GM04503 (cell line): ENCODE data around the gene PCNX2.

Experiments used
- DNase-seq: peaks from one replicate; pipeline ENCODE4 v3.0.0-alpha.2; 2012; ENCODE audit warnings: low read depth

Gene PCNX2

DNA sequence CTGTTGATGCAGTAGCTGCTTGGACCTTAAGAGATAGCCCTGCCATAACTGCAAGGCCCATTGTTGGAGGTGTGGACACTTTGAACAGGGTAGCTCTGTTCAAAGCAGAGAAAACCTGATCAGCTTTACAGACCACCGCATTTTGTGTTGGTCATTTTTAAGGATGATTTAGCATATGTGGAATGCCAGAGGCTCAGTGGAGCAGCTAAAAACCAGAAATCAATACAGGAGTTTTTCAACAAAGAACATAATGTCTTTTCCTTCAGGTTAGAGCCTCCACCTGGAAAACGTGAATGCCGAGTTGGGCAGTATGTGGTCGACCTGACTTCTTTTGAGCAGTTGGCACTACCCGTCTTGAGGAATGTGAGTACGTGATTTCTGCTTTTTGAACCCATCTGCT, 339.4 kb downstream of the PCNX2 start:
- DNase-seq, result no peak

DNA sequence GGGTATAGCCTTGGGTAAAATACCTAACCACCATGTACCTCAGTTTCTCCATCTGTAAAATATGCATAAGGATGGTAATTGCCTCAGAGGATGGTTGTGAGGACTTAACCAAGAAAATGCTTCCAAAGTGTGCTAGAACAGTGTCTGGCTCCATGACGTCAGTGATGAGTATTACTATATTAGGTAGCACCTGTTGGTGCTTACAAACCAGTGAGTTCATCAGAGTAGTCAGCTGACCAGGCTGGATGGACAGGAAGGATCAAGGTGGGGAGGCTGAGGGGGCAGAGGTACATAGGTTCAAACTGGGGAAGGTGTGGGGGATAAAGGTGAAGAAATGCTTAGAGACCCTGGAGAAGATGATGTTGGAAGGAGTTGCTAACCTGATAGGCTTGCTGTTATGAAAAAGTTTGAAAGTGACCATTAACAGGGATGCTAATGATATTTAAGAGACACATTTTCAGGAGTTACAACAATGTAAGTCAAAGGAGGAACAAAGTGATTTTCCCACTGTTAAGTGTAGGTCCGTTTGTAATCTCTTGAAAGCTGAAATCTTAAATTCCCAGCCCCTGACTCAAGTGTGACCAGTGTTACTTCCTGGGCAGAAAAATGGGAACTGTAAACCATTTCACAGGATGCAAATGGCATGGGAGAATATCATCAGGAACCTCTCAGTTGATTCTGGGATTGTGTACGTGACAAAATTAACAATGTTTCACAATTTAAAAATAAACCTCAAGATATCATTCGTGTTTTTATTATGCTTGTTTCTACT, 340.7 kb downstream of the PCNX2 start:
- DNase-seq, result no peak

DNA sequence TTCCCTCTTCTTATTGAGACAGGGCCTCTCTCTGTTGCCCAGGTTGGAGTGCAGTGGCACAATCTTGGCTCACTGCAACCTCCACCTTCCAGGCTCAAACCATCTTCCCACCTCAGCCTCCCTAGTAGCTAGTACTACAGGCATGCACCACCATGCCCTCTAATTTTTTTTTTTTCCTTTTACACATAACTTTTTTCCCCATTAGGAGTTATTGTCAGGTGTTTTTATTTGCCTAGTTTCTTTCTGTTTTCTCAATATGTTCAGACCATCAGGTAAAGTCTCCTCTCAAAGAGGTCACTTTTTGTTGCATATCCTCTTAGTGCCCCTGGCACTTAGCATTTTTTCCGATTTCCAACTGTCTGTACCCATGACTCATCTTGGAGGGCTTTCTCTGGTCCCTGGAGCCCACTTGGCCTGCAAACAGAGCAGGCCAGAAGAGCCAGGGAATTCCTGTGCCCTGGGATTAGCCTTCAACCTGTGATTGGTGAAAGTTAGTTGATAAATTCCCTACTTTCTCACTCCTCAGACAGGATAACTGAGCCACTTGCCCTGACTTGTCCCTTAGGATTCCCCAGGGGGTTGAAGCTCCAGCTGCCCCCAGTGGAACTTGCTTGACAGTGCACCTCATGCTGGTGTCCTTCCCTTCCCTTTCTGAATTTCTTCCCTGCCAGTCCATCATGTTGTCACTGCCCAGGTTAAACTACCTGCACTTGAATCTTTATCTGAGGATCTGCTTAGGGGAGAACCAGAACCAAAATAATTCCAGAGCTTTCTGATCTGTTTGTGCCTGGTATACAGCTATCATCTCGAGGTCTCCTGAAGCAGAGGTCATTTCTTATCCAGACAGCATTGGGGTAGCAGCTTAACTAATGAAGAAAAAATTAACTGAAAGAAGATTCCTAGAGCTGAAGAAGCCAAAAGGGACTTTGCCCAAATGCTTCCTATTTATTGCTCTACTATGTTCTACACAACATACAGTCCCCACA, 342.7 kb downstream of the PCNX2 start:
- DNase-seq, result no peak

DNA sequence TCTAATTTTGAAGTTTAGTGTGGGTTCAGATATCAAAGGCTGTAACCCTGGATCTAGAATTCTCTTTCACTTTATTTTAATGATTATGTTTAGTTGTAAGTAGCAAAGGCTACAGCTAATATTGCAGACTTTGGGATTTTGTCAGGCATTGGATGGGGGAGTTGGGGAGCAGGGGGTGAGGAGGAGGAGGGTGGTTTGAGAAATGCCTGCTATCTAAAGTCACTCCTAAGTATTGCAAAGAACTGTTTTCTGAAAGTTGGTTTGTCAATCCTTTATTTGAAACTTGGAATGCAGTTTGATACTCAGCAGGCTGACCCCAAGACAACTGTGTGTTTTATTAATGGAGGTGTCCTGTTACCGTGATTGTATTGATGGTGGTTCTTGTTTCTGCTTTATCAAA, 343.9 kb downstream of the PCNX2 start:
- DNase-seq, result no peak

DNA sequence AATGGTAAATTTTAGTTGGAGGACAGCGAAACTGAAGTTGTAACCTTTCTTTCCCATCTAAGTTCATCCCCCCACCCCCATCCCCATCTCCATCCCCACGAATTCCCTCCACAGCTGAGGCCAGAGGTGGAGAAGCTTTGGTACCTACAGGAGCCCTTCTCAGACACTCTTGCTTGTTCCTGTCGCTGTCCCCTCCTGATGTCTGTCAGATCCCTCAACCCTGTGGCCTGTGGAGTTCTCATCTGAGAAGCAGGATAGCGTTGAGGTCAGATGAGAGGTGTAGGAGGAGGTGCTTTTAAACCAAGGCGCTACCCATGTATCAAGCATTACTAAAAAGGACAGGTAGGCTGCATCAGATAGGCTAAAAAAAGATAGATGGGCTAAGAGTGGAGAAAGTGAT, 344.3 kb downstream of the PCNX2 start:
- DNase-seq, result no peak

DNA sequence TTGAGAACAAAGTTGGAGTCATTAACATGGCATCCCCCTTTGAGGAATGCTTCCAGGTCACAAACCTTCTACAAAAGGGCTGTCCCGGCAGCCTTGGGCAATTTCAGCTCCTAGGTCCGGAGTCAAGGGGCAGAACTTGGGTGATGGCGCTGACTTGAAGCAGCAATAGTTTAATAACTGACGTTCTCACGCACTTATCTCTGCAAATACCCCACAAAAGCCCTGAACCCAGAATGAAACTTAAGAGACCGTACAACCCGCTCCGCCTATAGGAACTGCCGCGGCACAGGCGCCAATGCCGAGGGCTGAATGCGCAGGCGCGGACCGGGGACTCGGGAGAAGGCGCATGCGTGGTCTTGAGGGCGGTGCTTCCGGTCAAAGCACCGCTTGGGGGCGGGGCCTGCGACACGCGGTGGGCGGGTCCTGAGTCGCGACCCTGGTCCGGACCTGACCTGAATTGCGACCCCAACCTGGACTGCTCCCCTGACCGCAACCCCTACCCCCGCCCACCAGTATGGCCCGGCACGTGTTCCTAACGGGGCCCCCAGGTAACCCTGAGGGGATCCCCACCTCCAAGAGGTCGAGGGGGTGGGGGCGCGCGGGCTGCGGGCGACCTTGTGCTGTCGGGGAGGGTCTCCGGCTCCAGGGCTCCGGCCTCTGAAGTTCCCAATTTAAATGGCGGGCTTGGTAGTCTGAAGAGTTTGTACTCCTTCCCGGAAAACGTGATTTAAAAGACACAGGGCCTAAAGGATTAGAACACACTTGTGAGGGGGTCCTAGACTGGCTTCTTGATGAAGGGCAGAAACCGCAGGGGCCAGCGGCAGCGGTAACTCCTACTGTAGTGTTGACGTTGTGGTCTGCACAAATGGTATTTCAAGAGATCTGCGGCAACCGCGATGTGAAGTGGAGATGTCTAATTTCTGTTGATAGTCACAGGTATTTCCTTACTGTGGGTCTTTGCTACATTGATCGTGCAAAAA, 345.0 kb downstream of the PCNX2 start, which contains the start of gene NTPCR:
NTPCR (plus strand) TSS at position 415 of the 980 bp plus-strand sequence; CDS start at position 515, 100 bp downstream.
- peak; percentile 49 for DNase-seq

DNA sequence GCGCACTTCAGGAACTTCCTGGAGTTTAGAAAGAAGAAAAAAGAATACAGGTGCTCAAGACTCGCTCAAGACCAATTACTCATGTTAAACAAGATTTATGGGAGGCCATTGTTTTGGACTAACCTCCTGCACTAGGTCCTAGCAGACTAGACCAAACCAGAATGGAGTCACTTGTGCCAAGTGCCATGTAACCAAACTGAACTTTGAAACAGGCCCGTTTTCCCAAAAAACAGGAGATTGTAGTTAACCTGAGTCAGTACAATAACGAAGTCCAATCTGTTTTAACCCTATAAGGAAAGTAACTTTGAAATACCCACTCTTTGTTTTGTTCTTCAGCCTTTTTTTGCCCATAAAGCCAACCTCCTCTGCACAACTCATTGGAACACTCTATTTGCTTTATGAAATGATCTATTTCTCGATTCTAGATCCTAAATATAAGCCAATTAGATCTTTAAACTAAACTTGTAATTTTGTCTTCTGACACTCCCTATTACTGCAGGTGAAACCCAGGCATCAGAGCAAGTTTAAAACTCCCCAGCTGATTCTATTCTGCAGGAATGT, 345.8 kb downstream of the PCNX2 start:
- no peak for DNase-seq

DNA sequence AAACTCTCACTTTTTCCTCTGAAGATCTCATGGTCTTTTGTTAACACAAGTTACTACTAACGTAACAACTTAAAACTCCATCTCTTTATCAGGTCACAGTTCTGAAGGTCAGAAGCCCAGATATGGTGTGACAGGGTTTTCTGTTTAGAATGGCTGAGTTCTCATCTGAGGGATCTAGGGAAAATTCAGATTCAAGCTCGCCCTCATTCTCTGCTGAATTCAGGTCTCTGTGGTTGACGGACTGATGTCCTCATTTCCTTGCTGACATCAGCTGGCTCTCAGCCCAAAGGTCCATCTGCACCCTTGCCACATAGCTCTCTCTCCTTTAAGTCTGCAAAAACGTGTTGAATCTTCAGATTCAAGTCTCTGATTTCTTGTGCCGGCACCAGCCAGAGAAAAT, 351.2 kb downstream of the PCNX2 start:
- no peak for DNase-seq

DNA sequence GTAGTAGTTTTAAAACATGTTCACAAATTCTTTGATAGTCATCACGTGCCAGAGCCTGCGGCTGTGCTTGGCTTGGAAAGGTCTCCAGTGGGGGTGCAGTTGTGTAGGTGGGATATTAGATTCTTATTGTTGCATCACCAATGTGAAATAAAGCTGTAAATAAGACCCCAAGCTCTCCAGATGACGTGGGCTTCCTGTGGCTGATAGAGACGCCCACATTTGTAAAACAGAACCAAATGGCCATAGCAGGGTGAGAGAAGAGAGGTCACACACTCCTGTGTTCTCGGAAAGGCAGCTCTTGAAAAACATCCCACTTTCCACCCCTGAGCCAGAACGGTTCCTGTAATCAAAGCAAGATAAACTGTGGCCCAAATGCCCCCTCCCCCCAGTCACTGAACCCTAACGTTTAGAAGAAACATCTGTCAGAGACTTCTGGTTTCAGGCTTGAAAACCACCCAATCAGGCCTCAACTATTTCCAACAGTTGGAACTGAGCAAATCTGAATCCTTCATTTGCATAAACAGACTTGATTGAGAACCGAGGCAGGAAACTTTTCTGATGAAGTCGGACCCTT, 351.8 kb downstream of the PCNX2 start:
- no peak for DNase-seq

DNA sequence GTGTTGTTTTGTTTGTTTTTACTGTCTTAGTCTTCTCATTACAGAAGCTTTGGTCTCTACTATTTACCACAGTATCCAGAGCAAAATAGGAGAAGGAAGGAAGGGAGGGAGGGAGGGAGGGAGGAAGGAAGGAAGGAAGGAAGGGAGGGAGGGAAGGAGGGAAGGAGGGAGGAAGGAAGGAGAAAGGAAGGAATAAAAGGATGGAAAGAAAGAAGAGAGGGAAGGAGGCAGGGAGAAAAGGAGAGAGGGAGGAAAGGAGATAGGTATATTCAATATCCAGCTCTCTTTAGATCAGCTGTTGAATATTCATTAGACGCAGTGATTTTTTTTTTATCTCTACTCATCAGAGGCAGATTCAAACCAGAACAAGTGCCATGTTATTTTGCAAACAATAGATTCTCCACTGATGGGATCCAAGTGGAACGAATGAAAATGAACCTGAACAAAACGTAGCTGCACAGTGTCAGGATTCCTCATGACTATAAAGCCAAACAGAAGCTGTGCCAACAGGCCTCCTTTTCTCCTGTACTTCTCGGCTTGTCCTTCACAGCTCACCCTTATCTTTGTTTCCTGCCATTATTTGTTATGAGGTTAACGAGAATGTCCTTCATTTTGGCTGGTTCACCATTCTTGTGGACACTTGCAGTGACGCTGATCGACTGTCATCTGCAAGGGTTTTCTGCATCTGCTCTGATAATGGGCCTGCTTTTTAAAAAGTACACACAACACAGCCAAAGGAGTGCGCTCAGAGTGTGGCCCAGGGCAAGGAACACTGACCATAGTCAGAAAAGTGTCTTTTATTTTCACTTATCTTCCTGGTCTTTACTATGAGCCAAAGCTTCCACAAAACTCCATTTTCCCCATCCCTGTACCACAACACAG, 352.9 kb downstream of the PCNX2 start:
- DNase-seq, result no peak

DNA sequence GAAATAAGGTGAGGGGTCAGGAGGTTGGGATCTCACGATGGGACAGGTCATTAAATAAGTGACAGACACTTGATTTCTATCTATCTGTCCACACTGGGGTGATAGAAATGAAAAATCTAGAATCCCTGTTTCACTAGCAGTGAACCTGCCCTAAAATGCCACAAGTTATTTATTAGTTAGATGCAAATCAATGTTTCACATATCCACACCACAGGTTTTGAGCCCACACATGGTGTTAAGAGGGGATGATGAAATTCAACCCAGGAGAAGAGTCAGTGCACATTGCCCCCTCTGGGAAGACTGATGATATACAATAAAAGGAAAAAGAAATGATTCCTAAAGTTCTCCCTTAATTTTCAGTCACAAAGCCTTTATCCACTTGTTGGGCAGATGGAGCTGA, 355.3 kb downstream of the PCNX2 start:
- no peak for DNase-seq

DNA sequence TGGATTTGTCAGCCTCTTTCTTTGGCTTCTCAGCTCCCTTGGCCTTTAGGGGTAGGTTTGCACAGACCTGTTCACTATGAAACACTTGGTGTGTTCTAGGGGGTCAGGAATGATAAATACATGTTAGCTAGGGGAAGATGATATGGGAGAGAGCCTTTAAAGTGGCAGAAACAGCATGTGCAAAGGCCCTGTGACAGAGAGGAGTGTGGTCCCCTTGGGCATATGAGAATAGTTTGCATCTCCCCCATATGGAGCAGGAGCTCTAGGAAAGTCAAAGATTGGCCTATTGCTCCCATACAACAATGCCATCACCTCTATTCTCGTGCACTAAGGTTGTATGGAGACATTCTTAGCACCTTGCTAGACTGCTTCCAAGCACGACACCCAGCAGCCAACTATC, 355.8 kb downstream of the PCNX2 start:
- DNase-seq, result no peak

DNA sequence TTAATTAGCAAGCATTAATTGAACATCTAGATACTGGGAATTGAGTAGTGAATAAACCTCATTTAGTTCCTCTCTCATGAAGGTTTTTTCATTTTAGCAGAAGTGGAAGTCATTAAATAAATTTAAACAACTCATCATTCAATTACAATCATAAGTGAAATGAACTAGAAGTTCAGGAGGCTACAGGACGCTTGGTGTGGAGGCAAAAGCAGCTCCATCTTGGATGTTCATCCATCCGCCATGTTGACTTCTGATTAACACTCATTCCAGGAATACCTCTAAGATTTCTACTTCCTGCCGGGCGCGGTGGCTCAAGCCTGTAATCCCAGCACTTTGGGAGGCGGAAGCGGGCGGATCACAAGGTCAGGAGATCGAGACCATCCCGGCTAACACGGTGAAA, 356.6 kb downstream of the PCNX2 start:
- no peak for DNase-seq

DNA sequence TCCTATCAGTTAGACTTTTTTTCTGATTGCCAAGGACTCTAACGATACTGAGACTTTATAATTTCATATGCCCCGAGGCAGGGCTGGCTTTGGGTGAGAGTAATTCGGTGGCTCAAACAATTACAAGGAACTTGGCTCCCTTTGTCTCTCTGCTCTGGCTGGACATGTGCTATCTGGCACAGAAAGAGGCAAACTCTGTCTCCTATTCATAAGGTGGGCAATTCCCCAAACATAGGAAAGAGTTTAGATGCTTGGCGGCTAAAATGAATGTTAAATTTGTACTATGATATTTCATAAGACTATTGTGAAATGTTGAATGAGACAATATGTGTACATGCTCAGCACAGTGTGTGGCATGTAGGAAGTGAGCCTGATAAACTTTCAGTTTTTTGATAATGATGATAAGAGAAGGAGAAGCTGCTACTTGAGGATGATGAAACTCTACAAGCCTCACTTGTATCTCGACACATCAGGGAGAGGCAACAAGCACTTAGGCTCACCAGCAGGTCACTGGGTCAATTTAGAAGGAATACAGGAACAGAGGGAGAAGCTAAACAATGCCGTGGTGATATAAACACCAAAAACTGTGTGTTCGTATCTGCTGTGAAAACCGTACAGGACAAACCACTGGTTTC, 357.7 kb downstream of the PCNX2 start:
- no peak for DNase-seq

DNA sequence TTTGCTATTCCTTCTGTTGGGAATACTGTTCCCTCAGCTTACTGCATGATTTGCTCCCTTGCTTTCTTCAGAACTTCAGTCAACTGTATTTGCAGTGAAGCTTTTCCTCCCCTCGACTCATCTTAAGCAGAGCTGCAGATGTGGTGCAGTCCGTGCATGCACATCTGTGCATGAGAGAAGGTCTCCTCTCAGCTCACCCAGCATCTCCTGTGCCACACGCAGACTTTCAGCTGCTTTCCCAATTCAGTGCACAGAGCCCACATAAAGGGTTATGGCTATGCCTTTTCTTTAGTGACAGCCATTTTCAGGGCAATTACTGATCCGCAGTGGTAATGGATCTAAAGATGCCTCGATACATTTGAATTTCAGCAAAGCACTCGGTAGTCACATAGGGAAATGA, 358.6 kb downstream of the PCNX2 start:
- no peak for DNase-seq
